K562 (cell line): ENCODE data around the gene EBI3. TPM values are rescaled to one million over a fixed set of nuclear protein-coding genes. Genes with fewer than 3 reads are reported as not detected.

Experiments
- ARHGAP35 ChIP-seq: fragments of 450-650 bp; IDR thresholded peaks from 2 replicates; pipeline ENCODE4 v1.6.1; 2018; ENCODE audit not compliant: partially characterized antibody
- CC2D1A ChIP-seq: fragments of 450-650 bp; IDR thresholded peaks from 2 replicates; pipeline ENCODE4 v1.6.1; 2017; ENCODE audit warnings: mild to moderate bottlenecking
- FOXA1 ChIP-seq: fragments of 450-650 bp; IDR thresholded peaks from 2 replicates; pipeline ENCODE4 v1.6.1; 2016; ENCODE audit warnings: mild to moderate bottlenecking, borderline replicate concordance
- HDAC2 ChIP-seq: fragments of 450-650 bp; IDR thresholded peaks from 2 replicates; pipeline ENCODE4 v1.6.1; 2016; ENCODE audit warnings: mild to moderate bottlenecking
- LEF1 ChIP-seq: fragments of 450-650 bp; IDR thresholded peaks from 2 replicates; pipeline ENCODE4 v1.6.1; 2016; ENCODE audit warnings: mild to moderate bottlenecking
- MITF ChIP-seq: IDR thresholded peaks from 2 replicates; pipeline ENCODE4 v1.6.1; 2014; ENCODE audit warnings: antibody characterized with exemption
- PHF20 ChIP-seq: fragments of 450-650 bp; IDR thresholded peaks from 2 replicates; pipeline ENCODE4 v1.6.1; 2018; ENCODE audit not compliant: partially characterized antibody
- SIN3B ChIP-seq: fragments of 450-650 bp; IDR thresholded peaks from 2 replicates; pipeline ENCODE4 v1.6.1; 2017; ENCODE audit warnings: low read depth, mild to moderate bottlenecking, moderate library complexity
- SMC3 ChIP-seq: conservative IDR thresholded peaks from 2 replicates; pipeline ENCODE4 v1.6.1; 2011; ENCODE audit warnings: low read depth, low read length, improper control_type of control experiment; ENCODE audit not compliant: insufficient read depth
- STAT5B ChIP-seq: fragments of 250-450 bp; sonication (Bioruptor Pico); IDR thresholded peaks from 2 replicates; pipeline ENCODE4 v1.8.0; 2021; ENCODE audit warnings: mild to moderate bottlenecking, inconsistent platforms
- TEAD4 ChIP-seq, 2 experiments: sonication (generic) in 1 of 2; formaldehyde crosslinking in 1 of 2; IDR thresholded peaks; 2 replicates each; pipeline versions ENCODE4 v1.6.1 to v1.8.0; 2012 to 2022; ENCODE audit warnings: borderline replicate concordance in 1 of 2, inconsistent platforms in 1 of 2, low read length in 1 of 2, mild to moderate bottlenecking in 1 of 2, missing genetic modification reagents in 1 of 2
- THRB ChIP-seq: fragments of 450-650 bp; formaldehyde crosslinking; conservative IDR thresholded peaks from 2 replicates; pipeline ENCODE4 v1.4.0; 2022; ENCODE audit warnings: mild to moderate bottlenecking, missing genetic modification characterization
- TRIM24 ChIP-seq, 2 experiments: fragments of 450-650 bp; IDR thresholded peaks; 2 replicates each; pipeline ENCODE4 v1.6.1; 2016
- ZNF24 ChIP-seq: fragments of 450-650 bp; IDR thresholded peaks from 2 replicates; pipeline ENCODE4 v1.6.1; 2016
- ZNF318 ChIP-seq, 2 experiments: fragments of 450-650 bp; IDR thresholded peaks; 2 replicates each; pipeline ENCODE4 v1.6.1; 2016; ENCODE audit warnings: mild to moderate bottlenecking in 2 of 2, borderline replicate concordance in 1 of 2, low read depth in 1 of 2, moderate library complexity in 1 of 2
- polyA plus RNA-seq, 8 experiments: library from polyadenylated mRNA; depleted of rRNA in 4 of 8; stranded (reverse) in 5 of 8; unstranded in 3 of 8; fragments of >200 nt; fragmentation: Nextera tagmentation in 2 of 8; fragmentation: Illumina TruSeq in 1 of 8; extraction: Ambion mirVana in 2 of 8; extraction: Trizol in 1 of 8; gene quantifications; 2 replicates each; pipeline versions ENCODE4 v1.2.1 to v1.2.3, GENCODE V29; 2011 to 2014; ENCODE audit warnings: inconsistent platforms in 1 of 8, missing spikeins in 1 of 8
- total RNA-seq, 7 experiments: library from RNA; depleted of rRNA in 6 of 7; stranded (reverse); fragments of >200 nt in 6 of 7; fragmentation: Illumina TruSeq in 2 of 7; extraction: Trizol in 2 of 7; gene quantifications; 2 replicates each; pipeline versions ENCODE4 v1.2.1 to v1.2.3, GENCODE V29; 2011 to 2021; ENCODE audit warnings: low replicate concordance in 1 of 7

EBI3 gene
- total and polyA plus RNA-seq, 9 of the 15 experiments (the other 6 are each of a cell fraction or from before 2014, with no cell fraction given): 0.08 to 0.35 (median 0.22) TPM; not detected in 6

GRCh38 chr19:4197228-4197624 lies 32.1 kb upstream of the EBI3 start (continued):
- no peak for TF ChIP-seq ZNF318 (IDR thresholded peaks at IDR 0.05; ENCODE audit: borderline replicate concordance in 1 of 2, low read depth in 1 of 2)
- TF ChIP-seq PHF20: no peak
- TF ChIP-seq CC2D1A: no peak
- no peak for TF ChIP-seq STAT5B (CRISPR knock-in tag)
- TF ChIP-seq THRB (CRISPR knock-in tag): 0 out of 2 replicates have a peak, but pooled peaks have one; percentile 35
- TF ChIP-seq HDAC2: no peak
- no peak; the same call in none of the 2 replicates for TF ChIP-seq ZNF24
- no peak for TF ChIP-seq SIN3B
- no peak for TF ChIP-seq FOXA1
- TF ChIP-seq LEF1: no peak
- TF ChIP-seq SMC3: no peak
- TF ChIP-seq MITF: no peak
- TF ChIP-seq TRIM24 (IDR thresholded peaks at IDR 0.05): 0 out of 4 replicates have a peak, but pooled peaks of 1 of the 2 experiments have one; percentile 13
- no peak for TF ChIP-seq ARHGAP35
- no peak for TF ChIP-seq TEAD4 (IDR thresholded peaks at IDR 0.05; ENCODE audit: low read length)
- no peak for TF ChIP-seq TEAD4 (CRISPR knock-in tag; IDR thresholded peaks at IDR 0.05; ENCODE audit: borderline replicate concordance)
